Measurements from ENCODE around the gene METTL21A. TPM values are rescaled to one million over a fixed set of nuclear protein-coding genes. Genes with fewer than 3 reads are reported as not detected.

Gene METTL21A
- total and polyA plus RNA-seq, 2 of the 13 experiments (the other 11 are each of a cell fraction or from before 2014, with no cell fraction given), result 42.4 to 61.2 TPM

DNA sequence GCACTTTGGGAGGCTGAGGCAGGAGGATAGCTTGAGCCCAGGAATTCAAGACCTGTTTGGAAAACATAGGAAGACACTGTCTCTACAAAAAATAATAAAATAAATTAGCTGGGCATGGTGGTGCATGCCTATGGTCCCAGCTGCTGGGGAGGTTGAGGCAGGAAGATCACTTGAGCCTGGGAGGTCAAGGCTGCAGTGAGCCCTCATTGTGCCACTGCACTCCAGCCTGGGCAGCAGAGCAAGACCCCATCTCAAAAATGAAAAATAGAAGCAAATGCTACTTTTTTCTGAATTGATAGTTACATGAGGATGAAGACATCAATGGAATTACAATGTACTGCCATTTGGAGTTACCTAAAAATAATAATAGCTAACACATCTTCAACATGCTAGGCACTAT lies 31.9 kb downstream of the METTL21A start:
- TF ChIP-seq KMT2B (CRISPR knock-in tag; IDR thresholded peaks at IDR 0.05) (no peak), ZNF121 (CRISPR knock-in tag; IDR thresholded peaks at IDR 0.05) (peak; percentile 78), MEF2D (CRISPR knock-in tag; IDR thresholded peaks at IDR 0.05) (no peak), KDM3A (CRISPR knock-in tag; IDR thresholded peaks at IDR 0.05; ENCODE audit: low read depth) (no peak)
- ChIA-PET POLR2A (no interaction called here), CTCF (ENCODE audit: low intra/inter-chr PET ratio, low total read pairs) (no interaction called here)
- peaks cover 17 to 56% of the 10 kb centered on the region in 2 experiments for H3K36me3 ChIP-seq (replicated peaks in 1 of 2; ENCODE audit: control insufficient read depth in 1 of 2, insufficient read depth in 2 of 2, low read length in 2 of 2)
- in situ Hi-C loops (cut with HindIII; ENCODE audit: extremely low pct_ligation_motif_present, low pct_unique_long_range_greater_than_20kb), result no loop called here
- no TSS peak for BruUV-seq (replicated peaks)
- H3K27ac ChIP-seq (ENCODE audit: extremely low read length, insufficient read depth, low read length), result no peak overlapping the region
- no peaks in the 10 kb centered on the region for H3K4me1 ChIP-seq (ENCODE audit: insufficient read depth, low read length)
- H3K27me3 ChIP-seq (ENCODE audit: control insufficient read depth in 1 of 2, insufficient read depth in 2 of 2, low read length in 2 of 2), result no peaks in the 10 kb centered on the region
- DNase-seq (ENCODE audit: low spot score), result no peak
- peaks cover 13% of the 10 kb centered on the region for H3K9me3 ChIP-seq (ENCODE audit: low read length)
- FAIRE-seq, result no peak
- no peak overlapping the region for H3K4me2 ChIP-seq (ENCODE audit: low read depth, low read length)
- intact Hi-C loops (cut with micrococcal nuclease; ENCODE audit: unreplicated experiment), result no loop called here
- no peak overlapping the region for H3K4me3 ChIP-seq (replicated peaks in 1 of 3; ENCODE audit: insufficient read depth in 1 of 3, low read depth in 2 of 3, low read length in 3 of 3)
- H2AFZ ChIP-seq (ENCODE audit: low read length), result no peak overlapping the region
- no peak overlapping the region for H3K9ac ChIP-seq (ENCODE audit: insufficient read depth, low read depth, low read length)
- H4K20me1 ChIP-seq (ENCODE audit: insufficient read depth, low read length), result no peaks in the 10 kb centered on the region
- no peak for ATAC-seq
- no peaks in the 10 kb centered on the region for H3K79me2 ChIP-seq (ENCODE audit: insufficient read depth, low read length)

- Histone ChIP-seq H3K4me3 (replicated peaks in 1 of 3; ENCODE audit: insufficient read depth in 1 of 3, low read depth in 2 of 3, low read length in 3 of 3) (no peak overlapping the region), H3K27me3 (ENCODE audit: control insufficient read depth in 1 of 2, insufficient read depth in 2 of 2, low read length in 2 of 2) (no peaks in the 10 kb centered on the region), H3K79me2 (ENCODE audit: insufficient read depth, low read length) (no peaks in the 10 kb centered on the region), H3K9me3 (ENCODE audit: low read length) (peaks cover 13% of the 10 kb centered on the region), H3K36me3 (replicated peaks in 1 of 2; ENCODE audit: control insufficient read depth in 1 of 2, insufficient read depth in 2 of 2, low read length in 2 of 2) (peaks cover 18 to 61% of the 10 kb centered on the region in 2 experiments), H4K20me1 (ENCODE audit: insufficient read depth, low read length) (no peaks in the 10 kb centered on the region), H3K27ac (ENCODE audit: extremely low read length, insufficient read depth, low read length) (no peak overlapping the region), H2AFZ (ENCODE audit: low read length) (no peak overlapping the region), H3K4me1 (ENCODE audit: insufficient read depth, low read length) (no peaks in the 10 kb centered on the region), H3K9ac (ENCODE audit: insufficient read depth, low read depth, low read length) (no peak overlapping the region), H3K4me2 (ENCODE audit: low read depth, low read length) (no peak overlapping the region)
- ATAC-seq (no peak), DNase-seq (ENCODE audit: low spot score) (no peak), FAIRE-seq (no peak)
- BruUV-seq (replicated peaks), result no TSS peak
- CTCF ChIA-PET (ENCODE audit: low intra/inter-chr PET ratio, low total read pairs), result no interaction called here
- POLR2A ChIA-PET, result no interaction called here
- intact Hi-C loops (cut with micrococcal nuclease; ENCODE audit: unreplicated experiment) (no loop called here), in situ Hi-C loops (cut with HindIII; ENCODE audit: extremely low pct_ligation_motif_present, low pct_unique_long_range_greater_than_20kb) (no loop called here)
- TF ChIP-seq ZNF543 (CRISPR knock-in tag; IDR thresholded peaks at IDR 0.05) (peak; percentile 94), ZNF12 (CRISPR knock-in tag; IDR thresholded peaks at IDR 0.05) (no peak), FOXJ3 (CRISPR knock-in tag; IDR thresholded peaks at IDR 0.05; ENCODE audit: borderline replicate concordance) (no peak), ZNF30 (CRISPR knock-in tag; IDR thresholded peaks at IDR 0.05) (no peak), ZNF775 (CRISPR knock-in tag; IDR thresholded peaks at IDR 0.05; ENCODE audit: borderline replicate concordance) (no peak), SRF (IDR thresholded peaks at IDR 0.05; ENCODE audit: low read depth, low read length) (peak; percentile 67)
- TF ChIP-seq, protein P1, sequence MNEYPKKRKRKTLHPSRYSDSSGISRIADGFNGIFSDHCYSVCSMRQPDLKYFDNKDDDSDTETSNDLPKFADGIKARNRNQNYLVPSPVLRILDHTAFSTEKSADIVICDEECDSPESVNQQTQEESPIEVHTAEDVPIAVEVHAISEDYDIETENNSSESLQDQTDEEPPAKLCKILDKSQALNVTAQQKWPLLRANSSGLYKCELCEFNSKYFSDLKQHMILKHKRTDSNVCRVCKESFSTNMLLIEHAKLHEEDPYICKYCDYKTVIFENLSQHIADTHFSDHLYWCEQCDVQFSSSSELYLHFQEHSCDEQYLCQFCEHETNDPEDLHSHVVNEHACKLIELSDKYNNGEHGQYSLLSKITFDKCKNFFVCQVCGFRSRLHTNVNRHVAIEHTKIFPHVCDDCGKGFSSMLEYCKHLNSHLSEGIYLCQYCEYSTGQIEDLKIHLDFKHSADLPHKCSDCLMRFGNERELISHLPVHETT (CRISPR knock-in tag; conservative IDR thresholded peaks at IDR 0.05), result no peak
Observed at GRCh38 chr2:207589143-207589542, 36.1 kb downstream of the METTL21A start.

All from HepG2 (cell line).